Progenitor cell of endocrine pancreas (in vitro differentiated cells): ENCODE data around the gene KIF2A. TPM values are rescaled to one million over a fixed set of nuclear protein-coding genes. Genes with fewer than 3 reads are reported as not detected.

Experiments
- DNase-seq: peaks from one replicate; pipeline ENCODE4 v3.0.0; 2021; ENCODE audit warnings: low spot score; ENCODE audit not compliant: unreplicated experiment
- H3K27ac Mint-ChIP-seq: 2 replicates; pipeline ENCODE4 v1.8.0; 2021; ENCODE audit warnings: mild to moderate bottlenecking, moderate library complexity, mixed read lengths
- H3K27me3 Mint-ChIP-seq: 2 replicates; pipeline ENCODE4 v1.8.0; 2021; ENCODE audit warnings: mixed read lengths
- H3K36me3 Mint-ChIP-seq: 2 replicates; pipeline ENCODE4 v1.8.0; 2022; ENCODE audit warnings: mixed read lengths; ENCODE audit not compliant: insufficient read depth
- H3K4me1 Mint-ChIP-seq: 2 replicates; pipeline ENCODE4 v1.8.0; 2021; ENCODE audit warnings: low read depth, mixed read lengths
- H3K4me3 Mint-ChIP-seq: 2 replicates; pipeline ENCODE4 v1.8.0; 2021; ENCODE audit warnings: low read depth, mild to moderate bottlenecking, moderate library complexity, mixed read lengths
- H3K9me3 Mint-ChIP-seq: 2 replicates; pipeline ENCODE4 v1.8.0; 2021; ENCODE audit warnings: low read depth, mixed read lengths
- total RNA-seq: library from RNA; stranded (reverse); gene quantifications from 2 replicates; pipeline ENCODE4 v1.2.1, GENCODE V29; 2021
- TF ChIP-seq, protein P1 (sequence below): fragments of 200-600 bp; sonication (generic); IDR thresholded peaks from one replicate; pipeline ENCODE4 v1.5.0; 2021; ENCODE audit warnings: antibody characterized with exemption, mild to moderate bottlenecking; ENCODE audit not compliant: unreplicated experiment

The KIF2A gene
- total RNA-seq, 1 donor from 2014 or later: 75.3 TPM

DNA sequence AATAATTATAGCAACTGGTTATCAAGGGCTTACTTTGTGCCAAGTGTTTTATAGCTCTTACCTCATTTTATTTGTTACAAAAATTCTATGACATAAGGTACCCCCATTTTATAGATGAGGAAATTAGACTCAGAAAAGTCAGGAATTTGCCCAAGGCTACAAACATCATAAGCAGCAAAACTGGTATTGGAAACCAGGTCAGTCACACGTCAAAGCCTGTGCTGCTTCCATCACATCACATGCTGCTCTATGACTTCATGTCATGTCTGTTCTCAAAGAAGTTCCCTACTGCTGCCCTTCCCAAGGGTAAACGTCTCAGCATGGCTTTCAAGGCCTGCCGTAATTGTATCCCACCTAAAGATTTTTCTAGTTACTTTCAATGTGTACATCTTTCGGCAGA lies 6.9 kb upstream of the KIF2A start:
- no peaks in the 10 kb centered on the region for H3K36me3 Mint-ChIP-seq
- no peak overlapping the region for H3K27ac Mint-ChIP-seq
- no peaks in the 10 kb centered on the region for H3K4me1 Mint-ChIP-seq
- H3K9me3 Mint-ChIP-seq: no peaks in the 10 kb centered on the region
- TF ChIP-seq, protein P1, sequence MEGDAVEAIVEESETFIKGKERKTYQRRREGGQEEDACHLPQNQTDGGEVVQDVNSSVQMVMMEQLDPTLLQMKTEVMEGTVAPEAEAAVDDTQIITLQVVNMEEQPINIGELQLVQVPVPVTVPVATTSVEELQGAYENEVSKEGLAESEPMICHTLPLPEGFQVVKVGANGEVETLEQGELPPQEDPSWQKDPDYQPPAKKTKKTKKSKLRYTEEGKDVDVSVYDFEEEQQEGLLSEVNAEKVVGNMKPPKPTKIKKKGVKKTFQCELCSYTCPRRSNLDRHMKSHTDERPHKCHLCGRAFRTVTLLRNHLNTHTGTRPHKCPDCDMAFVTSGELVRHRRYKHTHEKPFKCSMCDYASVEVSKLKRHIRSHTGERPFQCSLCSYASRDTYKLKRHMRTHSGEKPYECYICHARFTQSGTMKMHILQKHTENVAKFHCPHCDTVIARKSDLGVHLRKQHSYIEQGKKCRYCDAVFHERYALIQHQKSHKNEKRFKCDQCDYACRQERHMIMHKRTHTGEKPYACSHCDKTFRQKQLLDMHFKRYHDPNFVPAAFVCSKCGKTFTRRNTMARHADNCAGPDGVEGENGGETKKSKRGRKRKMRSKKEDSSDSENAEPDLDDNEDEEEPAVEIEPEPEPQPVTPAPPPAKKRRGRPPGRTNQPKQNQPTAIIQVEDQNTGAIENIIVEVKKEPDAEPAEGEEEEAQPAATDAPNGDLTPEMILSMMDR: no peak
- no peak for DNase-seq
- peaks cover 3% of the 10 kb centered on the region for H3K27me3 Mint-ChIP-seq
- no peak overlapping the region for H3K4me3 Mint-ChIP-seq

DNA sequence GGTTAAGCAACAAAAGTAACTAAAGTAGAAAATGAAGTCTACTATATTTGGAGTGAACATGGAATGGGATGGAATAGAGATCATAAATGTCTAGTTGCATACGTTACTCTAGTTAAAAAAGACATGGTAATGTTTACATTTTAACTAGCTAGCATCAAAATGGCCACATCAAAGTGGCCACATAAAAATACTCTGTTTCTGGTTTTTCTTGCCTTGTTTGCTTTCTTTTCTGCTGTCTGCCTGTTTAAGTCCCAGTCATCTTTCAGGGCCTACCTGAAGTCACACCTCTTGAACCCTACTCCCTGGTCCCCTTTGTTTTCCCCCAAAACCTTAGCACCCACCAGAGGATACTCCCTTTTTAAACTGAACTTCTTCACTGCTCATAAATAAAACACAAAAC lies 6.4 kb upstream of the KIF2A start:
- Mint-ChIP-seq H3K27ac (no peak overlapping the region), H3K27me3 (peaks cover 3% of the 10 kb centered on the region), H3K36me3 (no peaks in the 10 kb centered on the region), H3K9me3 (no peaks in the 10 kb centered on the region), H3K4me1 (no peaks in the 10 kb centered on the region), H3K4me3 (no peak overlapping the region)
- DNase-seq: no peak
- TF ChIP-seq, protein P1: no peak

DNA sequence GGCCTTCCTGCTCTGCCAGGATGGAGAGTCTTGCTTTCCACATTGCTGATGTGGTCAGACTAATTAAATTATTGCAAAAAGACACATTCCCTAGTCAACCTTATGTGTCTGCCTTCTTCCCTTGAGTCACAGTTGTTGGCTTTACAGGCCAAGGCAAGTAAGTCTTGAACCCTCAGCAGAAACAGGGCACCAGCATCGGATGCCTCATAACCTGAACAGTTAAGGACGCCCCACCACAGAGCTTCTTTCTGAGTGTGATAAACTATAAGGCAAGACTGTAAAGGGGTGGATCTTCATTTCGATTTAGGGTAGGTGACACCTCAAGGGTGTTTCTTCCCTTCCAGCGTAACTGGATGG lies 670 bp upstream of the KIF2A start:
- DNase-seq: no peak
- Mint-ChIP-seq H3K27ac (peak overlapping the region; percentile 84), H3K36me3 (no peaks in the 10 kb centered on the region)

DNA sequence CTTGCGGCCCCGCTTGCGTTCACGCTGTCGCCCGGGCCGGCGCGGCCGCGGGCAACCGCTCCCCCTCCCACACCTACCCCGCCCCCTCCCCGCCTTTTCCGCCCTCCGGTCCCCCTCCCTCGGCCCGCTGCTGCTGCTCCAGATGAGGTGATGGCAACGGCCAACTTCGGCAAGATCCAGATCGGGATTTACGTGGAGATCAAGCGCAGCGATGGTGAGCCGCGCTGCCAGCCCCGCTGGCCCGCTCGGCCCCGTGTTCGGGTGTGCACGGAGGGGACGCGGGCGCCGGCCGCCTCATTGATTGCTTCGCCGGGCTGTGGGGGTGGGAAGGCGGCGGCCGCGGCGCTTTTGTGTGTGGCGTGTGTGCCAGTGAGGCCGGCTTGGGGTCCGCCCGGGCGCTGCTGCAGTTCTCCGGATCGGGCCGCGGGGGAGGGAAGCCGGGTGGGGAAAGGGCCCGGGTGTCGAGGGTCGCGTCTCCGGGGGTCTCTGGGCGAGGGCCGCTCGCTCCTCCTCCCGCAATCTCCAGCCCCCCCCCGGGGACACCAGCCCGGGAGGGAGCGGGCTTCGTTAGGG lies 403 bp downstream of the KIF2A start:
- Mint-ChIP-seq H3K4me3 (peak overlapping the region; percentile 98), H3K27ac (peak overlapping the region; percentile 95), H3K9me3 (no peaks in the 10 kb centered on the region), H3K4me1 (peaks cover 21% of the 10 kb centered on the region), H3K36me3 (no peaks in the 10 kb centered on the region), H3K27me3 (peaks cover 3% of the 10 kb centered on the region)
- peak; percentile 61 for DNase-seq
- TF ChIP-seq, protein P1: no peak

More for the DNA sequence above, 670 bp upstream of the KIF2A start:
- Mint-ChIP-seq H3K9me3 (no peaks in the 10 kb centered on the region), H3K27me3 (peaks cover 3% of the 10 kb centered on the region), H3K4me1 (peaks cover 11% of the 10 kb centered on the region), H3K4me3 (peak overlapping the region; percentile 75)
- TF ChIP-seq, protein P1: no peak

DNA sequence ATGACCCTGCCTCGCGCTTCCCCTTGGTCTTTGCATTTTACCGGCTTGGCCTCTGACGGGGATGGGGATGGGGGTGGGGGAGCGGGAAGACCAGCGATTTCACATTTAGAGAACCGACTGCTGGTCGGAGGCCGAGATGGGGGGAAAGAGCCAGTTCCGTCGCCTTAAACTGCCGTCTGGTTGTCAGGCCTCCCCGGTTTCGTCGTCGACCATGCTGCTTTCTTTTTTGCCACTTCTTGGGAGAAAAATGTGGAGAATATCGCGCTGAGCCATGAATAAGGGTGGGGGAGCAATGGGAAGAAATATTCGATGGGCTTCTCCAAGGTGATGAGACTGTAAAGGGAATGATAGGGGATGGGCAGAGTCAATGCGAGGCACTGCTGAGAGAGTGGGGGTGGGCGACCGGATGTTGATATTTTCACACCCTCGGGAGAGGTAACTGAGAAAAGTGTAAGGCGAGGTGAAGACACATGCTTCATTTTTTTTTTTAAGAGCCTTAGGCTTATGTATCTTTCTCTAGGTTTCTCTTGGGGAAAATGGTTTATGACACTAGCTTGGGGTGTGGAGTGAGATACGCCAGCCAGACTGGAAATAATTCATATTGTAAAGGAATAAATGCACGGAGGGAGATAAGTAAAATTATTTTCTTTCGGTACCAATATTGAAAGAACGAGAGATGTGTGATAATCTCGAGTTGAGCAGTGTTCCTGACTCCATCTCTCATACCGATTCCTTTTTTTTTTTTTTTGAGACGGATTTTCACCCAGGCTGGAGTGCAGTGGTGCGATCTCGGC lies 1.1 kb downstream of the KIF2A start:
- peaks cover 3% of the 10 kb centered on the region for H3K27me3 Mint-ChIP-seq
- H3K4me3 Mint-ChIP-seq: peak overlapping the region; percentile 98
- H3K27ac Mint-ChIP-seq: peak overlapping the region; percentile 94
- peaks cover 28% of the 10 kb centered on the region for H3K4me1 Mint-ChIP-seq
- DNase-seq: no peak
- TF ChIP-seq, protein P1: no peak
- H3K9me3 Mint-ChIP-seq: no peaks in the 10 kb centered on the region
- H3K36me3 Mint-ChIP-seq: no peaks in the 10 kb centered on the region
